ENCODE results near the gene TBC1D1. TPM values are rescaled to one million over a fixed set of nuclear protein-coding genes. Genes with fewer than 3 reads are reported as not detected.
A peak's percentile ranks its signal among the peaks of the same experiment; 100 is the strongest.

Gene TBC1D1
- total RNA-seq, 4 donors from 2014 or later, result 206 to 258 (median 221) TPM

DNA sequence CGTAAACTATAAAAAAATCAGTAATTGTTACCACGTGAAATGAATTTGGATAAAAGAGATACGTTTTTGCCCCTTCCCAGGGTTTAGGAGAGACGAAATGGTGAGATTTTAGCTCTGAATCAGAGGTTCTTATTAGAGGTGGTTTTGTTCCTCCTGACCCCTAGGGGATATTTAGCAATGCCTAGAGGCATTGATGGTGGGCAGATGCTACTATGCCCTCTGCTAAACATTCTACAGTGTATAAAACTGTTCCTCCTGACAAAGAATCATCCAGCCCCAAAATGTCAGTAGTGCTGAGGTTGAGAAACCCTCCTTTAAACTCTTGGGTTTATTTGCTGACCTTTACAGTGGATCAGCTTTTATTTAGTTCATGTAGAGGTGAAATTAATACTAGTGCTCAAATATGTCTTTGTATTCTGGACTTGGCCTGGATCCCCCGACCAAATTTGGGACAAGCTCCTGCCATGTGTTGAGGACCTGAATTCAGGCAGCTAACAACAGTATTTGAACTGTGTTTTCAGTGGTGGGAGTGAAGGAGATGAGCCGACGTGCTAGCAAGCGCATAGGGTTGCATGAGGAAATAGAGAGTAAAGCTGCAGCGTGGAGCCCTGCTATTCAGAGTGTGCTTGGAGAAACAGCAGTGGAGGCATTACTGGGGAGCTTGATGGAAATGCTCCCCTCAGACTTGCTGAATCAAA lies 195.4 kb downstream of the TBC1D1 start:
- intact Hi-C loops (cut with DNase I), result no loop called here
- Histone ChIP-seq H3K4me3 (no peak overlapping the region), H3K27me3 (no peaks in the 10 kb centered on the region), H3K9me3 (no peaks in the 10 kb centered on the region), H3K27ac (replicated peaks in 1 of 4) (peak overlapping the region in 1 of 4 donors; percentile 7), H3K36me3 (peaks cover 4 to 21% (median 10%) of the 10 kb centered on the region in 4 donors), H3K4me1 (peaks cover 46 to 75% (median 55%) of the 10 kb centered on the region in 4 donors)
- 63% methylated on average over 9 of the region's 9 CpGs for WGBS
- DNase-seq (ENCODE audit: extremely low spot score), result no peak
- TF ChIP-seq POLR2A (IDR thresholded peaks at IDR 0.05; ENCODE audit: low read depth) (no peak), POLR2AphosphoS5 (IDR thresholded peaks at IDR 0.05) (no peak), EP300 (IDR thresholded peaks at IDR 0.05) (no peak)
- TF ChIP-seq, protein P1, sequence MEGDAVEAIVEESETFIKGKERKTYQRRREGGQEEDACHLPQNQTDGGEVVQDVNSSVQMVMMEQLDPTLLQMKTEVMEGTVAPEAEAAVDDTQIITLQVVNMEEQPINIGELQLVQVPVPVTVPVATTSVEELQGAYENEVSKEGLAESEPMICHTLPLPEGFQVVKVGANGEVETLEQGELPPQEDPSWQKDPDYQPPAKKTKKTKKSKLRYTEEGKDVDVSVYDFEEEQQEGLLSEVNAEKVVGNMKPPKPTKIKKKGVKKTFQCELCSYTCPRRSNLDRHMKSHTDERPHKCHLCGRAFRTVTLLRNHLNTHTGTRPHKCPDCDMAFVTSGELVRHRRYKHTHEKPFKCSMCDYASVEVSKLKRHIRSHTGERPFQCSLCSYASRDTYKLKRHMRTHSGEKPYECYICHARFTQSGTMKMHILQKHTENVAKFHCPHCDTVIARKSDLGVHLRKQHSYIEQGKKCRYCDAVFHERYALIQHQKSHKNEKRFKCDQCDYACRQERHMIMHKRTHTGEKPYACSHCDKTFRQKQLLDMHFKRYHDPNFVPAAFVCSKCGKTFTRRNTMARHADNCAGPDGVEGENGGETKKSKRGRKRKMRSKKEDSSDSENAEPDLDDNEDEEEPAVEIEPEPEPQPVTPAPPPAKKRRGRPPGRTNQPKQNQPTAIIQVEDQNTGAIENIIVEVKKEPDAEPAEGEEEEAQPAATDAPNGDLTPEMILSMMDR (IDR thresholded peaks at IDR 0.05), result no peak

DNA sequence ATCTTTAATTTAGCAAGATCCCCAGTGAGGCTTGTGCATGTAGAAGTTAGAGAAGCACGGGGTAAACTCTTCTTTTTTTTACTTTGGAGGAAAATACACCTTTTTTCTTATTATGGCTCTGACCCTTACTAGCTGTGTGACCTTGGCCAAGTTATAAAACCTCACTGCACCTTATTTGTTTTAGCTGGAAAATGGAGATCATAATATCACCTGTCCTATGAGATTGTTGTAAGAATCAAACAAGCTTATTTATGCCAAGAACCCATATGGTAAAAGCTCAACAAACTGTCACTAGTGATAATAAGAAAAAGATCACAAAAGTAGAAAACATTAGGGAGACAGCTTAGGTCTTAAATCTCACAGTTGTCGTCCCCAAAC lies 196.0 kb downstream of the TBC1D1 start:
- intact Hi-C loops (cut with DNase I), result no loop called here
- Histone ChIP-seq H3K4me1 (peaks cover 40 to 74% (median 55%) of the 10 kb centered on the region in 4 donors), H3K9me3 (no peaks in the 10 kb centered on the region), H3K27ac (replicated peaks in 1 of 4) (no peak overlapping the region), H3K27me3 (no peaks in the 10 kb centered on the region), H3K36me3 (peaks cover under 1 to 26% (median 13%) of the 10 kb centered on the region in 4 donors), H3K4me3 (no peak overlapping the region)
- 89% methylated on average over 2 of the region's 2 CpGs for WGBS
- no peak for DNase-seq (ENCODE audit: extremely low spot score)
- no peak for TF ChIP-seq POLR2AphosphoS5 (IDR thresholded peaks at IDR 0.05)
- TF ChIP-seq POLR2A (IDR thresholded peaks at IDR 0.05; ENCODE audit: low read depth), result no peak
- TF ChIP-seq, protein P1 (IDR thresholded peaks at IDR 0.05), result no peak
- no peak for TF ChIP-seq EP300 (IDR thresholded peaks at IDR 0.05)

DNA sequence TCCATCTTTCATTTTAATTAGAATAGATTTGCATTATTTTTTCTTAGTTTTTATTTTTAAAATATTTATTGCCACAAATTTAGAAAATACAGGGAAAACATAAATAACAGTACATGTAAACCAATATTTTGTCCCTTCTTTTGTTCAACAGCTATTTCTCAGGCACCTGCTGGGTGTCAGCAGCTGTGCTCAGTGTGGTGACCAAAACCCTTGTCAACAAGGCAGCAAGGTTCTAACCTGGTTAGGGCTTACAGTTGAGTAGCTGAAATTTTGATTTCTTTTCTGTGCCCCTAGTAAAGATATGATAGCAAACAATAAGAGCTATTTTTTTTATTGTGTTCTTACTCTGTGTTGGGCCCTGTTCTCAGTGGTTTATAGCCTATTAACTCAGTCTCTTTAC lies 197.4 kb downstream of the TBC1D1 start:
- H3K27me3 ChIP-seq, result no peaks in the 10 kb centered on the region
- peaks cover 0 to 40% (median 16%) of the 10 kb centered on the region in 4 donors for H3K36me3 ChIP-seq
- TF ChIP-seq EP300 (IDR thresholded peaks at IDR 0.05) (no peak), POLR2A (IDR thresholded peaks at IDR 0.05; ENCODE audit: low read depth) (no peak), POLR2AphosphoS5 (IDR thresholded peaks at IDR 0.05) (no peak)
- no peak for DNase-seq (ENCODE audit: extremely low spot score)
- H3K4me1 ChIP-seq, result peaks cover 29 to 60% (median 40%) of the 10 kb centered on the region in 4 donors
- H3K27ac ChIP-seq (replicated peaks in 1 of 4), result no peak overlapping the region
- no peaks in the 10 kb centered on the region for H3K9me3 ChIP-seq
- no peak overlapping the region for H3K4me3 ChIP-seq
- intact Hi-C loops (cut with DNase I), result no loop called here

DNA sequence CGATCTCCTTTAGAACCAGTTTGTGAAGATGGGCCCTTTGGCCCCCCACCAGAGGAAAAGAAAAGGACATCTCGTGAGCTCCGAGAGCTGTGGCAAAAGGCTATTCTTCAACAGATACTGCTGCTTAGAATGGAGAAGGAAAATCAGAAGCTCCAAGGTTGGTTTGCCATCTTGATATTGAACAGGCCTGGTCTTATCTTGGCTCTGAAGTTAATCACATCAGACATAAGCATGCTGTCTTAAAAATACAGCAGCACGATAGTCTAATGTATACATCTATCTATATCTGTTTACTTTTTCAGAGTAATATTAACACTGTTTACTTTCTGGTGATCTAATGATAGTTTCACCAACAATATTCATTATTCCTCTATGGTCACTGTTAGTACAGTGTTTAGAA lies 199.1 kb downstream of the TBC1D1 start:
- Histone ChIP-seq H3K9me3 (no peaks in the 10 kb centered on the region), H3K36me3 (peaks cover 0 to 49% (median 16%) of the 10 kb centered on the region in 4 donors), H3K27me3 (no peaks in the 10 kb centered on the region), H3K4me3 (no peak overlapping the region), H3K4me1 (peaks cover 27 to 45% (median 32%) of the 10 kb centered on the region in 4 donors), H3K27ac (replicated peaks in 1 of 4) (no peak overlapping the region)
- TF ChIP-seq EP300 (IDR thresholded peaks at IDR 0.05) (no peak), POLR2AphosphoS5 (IDR thresholded peaks at IDR 0.05) (no peak), POLR2A (IDR thresholded peaks at IDR 0.05; ENCODE audit: low read depth) (no peak)
- TF ChIP-seq, protein P1 (IDR thresholded peaks at IDR 0.05), result no peak
- DNase-seq (ENCODE audit: extremely low spot score), result no peak
- WGBS, result 64% methylated on average over 4 of the region's 4 CpGs
- intact Hi-C loops (cut with DNase I), result no loop called here

DNA sequence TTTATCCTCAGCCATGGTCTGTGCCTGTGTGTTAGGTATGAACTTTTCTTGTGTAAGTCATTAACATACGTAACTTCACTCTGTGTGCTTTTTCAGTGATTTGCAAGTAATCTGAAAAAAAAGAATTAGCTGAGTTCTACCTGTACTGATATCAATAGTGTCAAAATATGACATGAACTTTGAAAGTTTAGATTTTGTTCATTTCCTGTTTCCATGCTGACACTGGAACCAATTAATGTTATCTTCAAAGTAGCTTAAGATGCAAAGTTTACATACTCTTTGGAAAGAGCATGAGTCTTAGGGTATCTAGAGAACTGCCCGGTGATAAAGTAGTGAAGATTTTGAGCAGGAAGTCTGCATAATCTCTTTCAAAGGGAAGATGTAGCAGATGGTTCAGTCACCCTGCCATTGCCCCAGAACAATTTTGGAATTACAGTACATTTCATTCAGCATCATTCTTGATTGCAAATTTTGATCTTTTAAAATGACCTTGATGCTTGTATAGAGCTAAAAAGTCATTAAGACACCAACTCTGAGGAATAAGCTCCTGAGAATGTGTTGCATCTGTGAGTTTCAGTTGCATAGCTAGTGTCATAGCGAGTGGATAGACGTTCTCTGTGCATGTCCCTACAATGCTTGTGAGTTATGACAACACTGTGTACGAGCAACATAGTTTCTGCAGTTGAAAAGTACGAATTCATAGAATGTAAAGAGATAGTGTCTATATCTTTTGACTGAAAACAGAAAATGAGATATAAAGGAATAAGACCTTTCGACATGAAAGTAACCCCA lies 199.8 kb downstream of the TBC1D1 start:
- WGBS, result 87% methylated on average over 7 of the region's 7 CpGs
- Histone ChIP-seq H3K36me3 (peaks cover 3 to 52% (median 17%) of the 10 kb centered on the region in 4 donors), H3K9me3 (no peaks in the 10 kb centered on the region), H3K4me3 (no peak overlapping the region), H3K27me3 (no peaks in the 10 kb centered on the region), H3K4me1 (peaks cover 20 to 38% (median 26%) of the 10 kb centered on the region in 4 donors), H3K27ac (replicated peaks in 1 of 4) (no peak overlapping the region)
- no peak for DNase-seq (ENCODE audit: extremely low spot score)
- intact Hi-C loops (cut with DNase I), result no loop called here
- TF ChIP-seq EP300 (IDR thresholded peaks at IDR 0.05), result no peak
- TF ChIP-seq POLR2AphosphoS5 (IDR thresholded peaks at IDR 0.05), result no peak
- TF ChIP-seq, protein P1 (IDR thresholded peaks at IDR 0.05), result no peak
- no peak for TF ChIP-seq POLR2A (IDR thresholded peaks at IDR 0.05; ENCODE audit: low read depth)

Data from esophagus muscularis mucosa (tissue), 4 donors.